ENCODE results near the gene ITGA2. TPM values are rescaled to one million over a fixed set of nuclear protein-coding genes. Genes with fewer than 3 reads are reported as not detected.
"Not testable (repeated sequence)": the region's sequence is repeated elsewhere in the genome, so short reads cannot be mapped to it uniquely, and the experiment has no call there.

Gene ITGA2
- 10 to 100 TPM; 17.6 to 19.2 TPM for total RNA-seq
- long read RNA-seq, partial matches to known transcripts: 2 of 7 reads
- long read RNA-seq, other reads (novel, unspliced or antisense): 5 of 7 reads

DNA sequence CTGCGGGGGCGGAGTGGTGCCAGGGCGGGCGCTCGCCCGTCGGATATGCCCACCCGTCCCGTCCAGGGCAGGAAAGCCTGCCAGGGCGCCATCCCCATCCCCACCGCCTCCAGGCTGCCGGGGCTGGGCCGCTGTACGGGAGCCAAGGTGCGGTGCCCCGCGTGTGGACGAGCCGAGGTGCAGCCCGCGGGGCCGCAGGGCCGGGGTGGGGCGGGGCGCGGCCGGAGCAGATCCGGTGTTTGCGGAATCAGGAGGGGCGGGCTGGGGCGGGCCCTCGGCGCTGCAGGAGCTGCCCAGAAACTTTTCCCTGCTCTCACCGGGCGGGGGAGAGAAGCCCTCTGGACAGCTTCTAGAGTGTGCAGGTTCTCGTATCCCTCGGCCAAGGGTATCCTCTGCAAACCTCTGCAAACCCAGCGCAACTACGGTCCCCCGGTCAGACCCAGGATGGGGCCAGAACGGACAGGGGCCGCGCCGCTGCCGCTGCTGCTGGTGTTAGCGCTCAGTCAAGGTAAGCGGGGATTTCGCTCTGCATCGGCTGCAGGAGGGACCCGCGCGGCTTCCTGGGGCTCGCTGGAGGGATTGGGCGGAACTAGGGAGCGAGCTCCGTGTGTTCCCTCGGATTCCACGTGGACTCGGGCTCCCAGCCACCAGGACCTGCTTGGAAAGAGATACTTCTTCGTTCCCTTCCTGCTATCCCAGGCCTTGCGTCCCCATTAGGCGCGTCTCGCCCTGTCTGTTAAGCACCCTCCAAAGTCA, at the start of gene ITGA2:
Gene ITGA2, plus strand, starts transcription at position 328 of the 756 bp plus-strand sequence. Its CDS starts 117 bp downstream, at position 445.
- intact Hi-C loops (cut with DNase I, micrococcal nuclease): no loop called here
- ATAC-seq (peak; percentile 88), DNase-seq (peak; percentile 80)

DNA sequence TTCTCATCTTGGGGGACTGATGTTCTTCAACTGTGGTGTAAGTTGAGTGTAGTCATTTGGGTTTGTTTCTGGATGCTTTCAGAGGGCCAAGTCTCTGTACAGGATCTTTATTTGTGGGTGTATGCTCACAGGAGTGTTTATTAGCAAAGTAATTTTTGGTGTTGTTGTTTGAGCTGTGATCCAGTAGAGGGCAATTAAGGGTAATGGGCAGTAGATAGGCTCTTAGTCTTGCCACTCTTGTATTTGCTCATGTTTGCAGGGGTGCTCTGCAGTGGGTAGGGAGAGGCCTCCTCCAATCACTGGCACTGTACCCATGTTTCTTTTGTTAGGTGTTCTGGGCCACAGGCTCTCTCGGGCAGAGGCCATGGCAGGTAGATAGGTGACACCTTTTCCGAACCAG, 45.9 kb upstream of the ITGA2 start:
- intact Hi-C loops (cut with DNase I, micrococcal nuclease): loop anchor here in 1 of 2 donors (10.0 kb wide), 1 partner anchor 152 kb away; no protein-coding TSS in a partner anchor
- no peak for ATAC-seq

DNA sequence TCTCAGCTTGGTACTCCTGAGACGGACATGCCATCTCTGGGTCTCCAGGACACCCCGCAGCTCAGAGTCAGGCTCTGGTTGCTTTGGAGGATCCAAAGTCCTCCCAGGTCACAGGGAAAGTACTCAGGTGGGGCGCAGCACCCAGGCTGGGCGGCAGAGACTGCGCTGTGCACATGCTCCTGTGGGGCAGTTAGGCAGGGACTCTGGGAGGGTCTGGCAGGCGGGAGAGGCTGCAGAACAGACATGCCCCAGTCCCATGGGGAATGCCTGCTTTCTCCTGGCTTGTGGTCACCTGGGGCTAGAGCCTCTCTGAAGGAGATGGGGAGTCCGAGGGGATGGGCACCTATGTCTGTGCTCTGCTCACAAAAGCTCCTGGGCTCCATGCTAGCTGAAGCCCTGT, 45.3 kb upstream of the ITGA2 start:
- intact Hi-C loops (cut with DNase I, micrococcal nuclease): loop anchor here in 1 of 2 donors (10.0 kb wide), 1 partner anchor 151 kb away; no protein-coding TSS in a partner anchor
- ATAC-seq (no peak), DNase-seq (no peak)

More for the DNA sequence above, 45.9 kb upstream of the ITGA2 start:
- no peak for DNase-seq

DNA sequence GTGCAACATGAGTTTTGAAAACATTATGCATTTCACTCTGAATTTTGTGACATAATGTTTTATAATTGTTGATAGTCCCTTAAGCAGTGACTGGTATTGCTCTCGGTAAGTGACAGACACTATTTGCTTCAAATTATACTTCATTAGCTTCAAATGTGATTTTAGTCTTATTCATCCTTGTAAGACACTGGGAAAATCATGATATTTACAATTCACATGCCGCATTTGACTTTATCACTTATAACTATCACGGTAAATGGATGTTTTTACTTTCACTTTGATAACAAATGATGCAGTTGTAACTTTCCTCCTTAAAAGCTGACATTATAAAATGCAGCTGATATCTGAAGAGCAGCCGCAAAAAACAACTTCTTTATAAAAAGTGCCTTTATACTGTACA, 44.1 kb upstream of the ITGA2 start:
- intact Hi-C loops (cut with DNase I, micrococcal nuclease): loop anchor here in 1 of 2 donors (10.0 kb wide), 1 partner anchor 150 kb away; no protein-coding TSS in a partner anchor
- ATAC-seq (no peak), DNase-seq (no peak)

DNA sequence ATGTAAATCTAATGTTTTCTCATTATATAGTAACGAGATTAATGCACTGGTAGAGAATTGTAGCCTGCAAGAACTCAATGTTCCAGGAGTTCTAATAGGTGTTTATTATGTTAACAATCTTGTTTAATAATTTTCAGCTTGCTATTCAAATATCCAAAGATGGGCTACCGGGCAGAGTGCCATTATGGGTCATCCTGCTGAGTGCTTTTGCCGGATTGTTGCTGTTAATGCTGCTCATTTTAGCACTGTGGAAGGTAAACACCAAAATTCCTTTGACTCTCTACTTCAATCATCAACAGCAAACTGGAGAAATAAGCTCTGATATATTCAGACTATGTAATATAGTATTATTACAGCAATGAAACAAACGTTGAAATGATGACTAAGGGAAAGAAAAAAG, 41.9 kb upstream of the ITGA2 start:
- DNase-seq: peak in 1 of 2 donors; percentile 24
- intact Hi-C loops (cut with DNase I, micrococcal nuclease): loop anchor here in 1 of 2 donors (10.0 kb wide), 1 partner anchor 148 kb away; no protein-coding TSS in a partner anchor

DNA sequence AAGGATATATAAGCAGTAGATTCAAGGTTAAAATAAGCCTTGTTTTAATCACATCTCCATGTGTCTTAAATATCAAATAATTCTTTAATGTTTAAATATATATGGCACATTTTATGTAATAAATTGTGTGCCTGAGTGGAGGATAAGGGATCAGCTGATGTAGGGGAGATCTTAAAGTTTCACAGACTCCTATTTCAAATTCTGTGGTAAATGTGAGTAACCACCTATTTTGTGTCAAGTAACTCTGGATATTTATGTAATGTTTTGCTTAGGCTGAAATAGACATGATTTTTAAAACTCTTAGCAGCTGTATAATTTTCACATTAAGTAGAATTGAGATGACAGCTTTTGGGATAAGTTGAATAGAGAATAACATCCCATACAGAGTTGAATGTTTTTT, 41.3 kb upstream of the ITGA2 start:
- no peak for DNase-seq
- intact Hi-C loops (cut with DNase I, micrococcal nuclease): loop anchor here (2.0 to 10.0 kb wide), 2 partner anchors 147 to 149 kb away; no protein-coding TSS in a partner anchor

More for the DNA sequence above, 41.9 kb upstream of the ITGA2 start:
- no peak for ATAC-seq

DNA sequence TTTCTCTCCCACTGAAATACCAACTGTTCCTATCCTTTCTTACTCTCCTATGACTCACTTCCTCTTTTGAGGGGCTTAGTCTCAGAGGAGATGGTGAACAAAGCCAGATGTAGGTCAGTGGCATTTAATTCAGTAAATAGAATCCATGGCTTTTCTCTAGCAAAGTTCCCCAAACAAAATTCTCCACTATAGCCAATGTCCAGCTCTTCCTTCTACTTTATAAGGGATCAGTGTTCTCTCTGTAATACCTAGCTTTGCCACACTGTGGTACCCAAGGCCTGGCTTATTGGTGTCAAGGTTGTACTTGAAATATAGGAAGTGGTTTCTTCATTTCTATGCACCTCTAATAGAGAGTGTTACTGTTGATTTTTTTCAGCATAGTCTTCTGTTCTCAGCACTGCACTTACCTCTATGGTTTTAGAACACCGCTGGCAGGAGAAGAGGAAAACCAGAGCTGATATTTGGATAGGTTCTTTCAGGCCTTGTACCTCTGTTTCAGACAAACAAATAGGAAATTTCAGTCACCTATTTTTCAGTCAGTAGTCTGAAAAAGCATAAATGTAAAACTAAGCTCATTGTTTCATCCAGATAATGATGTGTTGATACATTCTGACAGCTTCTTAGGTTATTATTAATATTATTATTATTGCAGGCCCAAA, 40.6 kb upstream of the ITGA2 start:
- ATAC-seq (peak; percentile 100), DNase-seq (peak; percentile 45 to 47)
- intact Hi-C loops (cut with DNase I, micrococcal nuclease): loop anchor here (2.0 to 10.0 kb wide), 2 partner anchors 146 to 148 kb away; no protein-coding TSS in a partner anchor

More for the DNA sequence above, 41.3 kb upstream of the ITGA2 start:
- ATAC-seq: no peak

DNA sequence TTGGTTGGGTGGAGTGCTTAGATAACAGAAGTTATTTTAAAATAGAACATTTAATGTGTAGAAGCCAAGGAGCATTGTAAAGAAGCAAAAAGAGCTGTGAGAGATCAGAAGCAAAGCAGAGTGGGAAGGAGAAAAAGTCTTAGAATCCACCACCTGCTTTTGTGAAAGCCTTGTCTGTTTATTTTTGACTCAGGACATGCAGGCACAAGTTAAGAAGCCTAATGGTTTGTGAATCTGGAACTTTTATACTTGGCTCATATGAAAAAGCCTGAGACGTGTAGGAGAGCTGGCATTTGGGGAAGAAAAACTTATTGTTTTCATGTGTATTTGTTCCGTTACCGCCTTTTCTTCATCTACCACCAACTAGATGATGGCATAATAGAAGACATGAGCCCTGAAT, 38.5 kb upstream of the ITGA2 start:
- intact Hi-C loops (cut with DNase I, micrococcal nuclease): no loop called here
- DNase-seq (no peak), ATAC-seq (no peak)

DNA sequence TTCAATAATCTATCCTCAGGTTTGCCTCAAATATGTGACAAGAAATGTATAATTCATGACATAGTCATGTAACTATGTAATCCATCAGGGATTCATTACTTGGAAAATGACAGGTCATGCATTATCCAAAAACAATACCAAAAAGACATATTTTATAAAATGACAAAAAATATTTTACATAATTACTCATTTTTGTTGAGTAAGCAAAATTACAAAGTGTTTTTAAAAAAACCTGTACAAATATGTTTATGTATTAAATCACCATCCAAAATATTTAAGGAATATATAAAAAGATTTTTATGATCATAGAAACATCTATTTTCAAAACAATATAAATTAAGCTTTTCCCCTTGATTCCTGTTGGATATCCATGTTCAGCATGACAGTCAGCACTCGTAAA, 36.7 kb upstream of the ITGA2 start:
- intact Hi-C loops (cut with DNase I, micrococcal nuclease): no loop called here
- ATAC-seq (no peak), DNase-seq (no peak)

DNA sequence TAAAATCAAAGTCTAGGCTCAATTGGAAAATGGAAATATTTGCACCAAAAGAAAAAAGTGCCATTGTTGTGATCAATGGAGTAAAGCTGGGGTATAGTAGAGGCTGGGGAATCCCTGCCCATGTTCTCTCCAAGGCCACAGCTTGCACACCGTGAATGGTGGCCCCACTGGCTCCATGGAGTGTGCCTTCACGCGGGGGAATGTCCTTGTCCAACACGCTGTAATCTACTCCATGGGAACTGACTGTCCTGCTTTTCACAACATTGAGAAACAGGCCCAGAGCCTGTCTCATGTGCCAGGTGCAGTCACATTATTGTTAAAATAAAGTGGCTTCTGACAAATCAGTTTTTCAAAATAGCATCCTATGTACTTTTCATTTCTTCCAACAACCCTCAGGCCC, 33.1 kb upstream of the ITGA2 start:
- intact Hi-C loops (cut with DNase I, micrococcal nuclease): no loop called here
- DNase-seq: no peak
- ATAC-seq: no peak

DNA sequence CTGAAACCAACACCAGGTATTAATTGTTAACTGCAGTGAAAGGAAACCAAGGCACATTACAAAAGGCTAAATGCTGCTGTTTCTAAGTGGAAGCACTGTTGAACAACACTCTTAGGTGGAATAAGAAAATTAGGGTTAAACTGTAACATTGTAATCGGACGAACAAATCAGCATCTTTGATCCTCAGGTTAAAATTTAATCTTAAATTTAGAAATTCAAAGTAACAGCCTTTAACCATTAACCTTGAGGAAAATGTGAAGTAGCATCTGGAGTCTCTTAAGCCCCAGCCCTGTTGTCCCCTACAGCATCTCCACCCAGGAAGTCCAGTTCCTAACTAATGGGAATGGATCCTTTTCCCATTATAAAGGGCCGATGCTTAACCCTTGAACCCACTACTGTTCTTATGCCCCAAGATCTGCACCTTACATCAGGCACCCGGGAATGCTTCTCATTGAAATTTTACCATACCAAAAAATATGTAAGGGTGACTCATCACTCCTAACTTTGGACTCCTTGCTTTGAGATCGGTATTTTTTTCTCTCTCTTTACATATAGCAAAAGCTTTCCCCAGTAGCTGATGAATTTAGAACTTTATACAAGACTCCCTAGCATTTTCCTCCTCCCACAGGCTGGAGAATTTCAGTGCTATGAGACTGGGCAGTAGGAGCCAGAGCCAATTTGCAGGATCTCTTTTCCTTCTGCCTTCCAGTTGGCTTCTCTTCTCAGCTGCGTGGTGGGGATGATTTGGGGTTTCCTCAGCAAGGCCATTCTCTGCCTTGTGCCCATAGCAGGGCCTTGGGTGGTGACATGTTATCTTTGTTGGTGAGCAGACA, 32.0 kb upstream of the ITGA2 start:
- intact Hi-C loops (cut with DNase I, micrococcal nuclease): no loop called here
- DNase-seq (no peak), ATAC-seq (peak; percentile 64)

DNA sequence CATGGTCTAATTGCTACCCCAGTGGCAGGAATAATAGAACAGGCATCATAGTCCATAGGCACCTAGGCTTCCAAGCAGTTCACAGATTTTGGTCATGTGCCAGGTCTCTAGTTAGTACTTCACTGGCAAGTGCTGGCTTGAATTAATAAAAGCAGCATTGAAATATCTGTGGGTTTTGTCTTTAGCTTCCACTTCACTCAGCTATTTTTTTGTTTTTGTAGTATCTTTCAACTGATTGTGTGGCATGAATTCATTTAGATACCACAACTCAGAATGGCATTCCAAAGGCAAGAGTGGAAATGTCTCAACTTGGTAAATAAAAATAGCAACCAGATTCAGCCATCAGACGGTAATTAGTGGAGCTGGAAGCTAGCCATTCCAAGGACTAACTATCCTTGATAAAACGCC, 27.9 kb upstream of the ITGA2 start:
- intact Hi-C loops (cut with DNase I, micrococcal nuclease): no loop called here
- no peak for DNase-seq
- no peak for ATAC-seq

DNA sequence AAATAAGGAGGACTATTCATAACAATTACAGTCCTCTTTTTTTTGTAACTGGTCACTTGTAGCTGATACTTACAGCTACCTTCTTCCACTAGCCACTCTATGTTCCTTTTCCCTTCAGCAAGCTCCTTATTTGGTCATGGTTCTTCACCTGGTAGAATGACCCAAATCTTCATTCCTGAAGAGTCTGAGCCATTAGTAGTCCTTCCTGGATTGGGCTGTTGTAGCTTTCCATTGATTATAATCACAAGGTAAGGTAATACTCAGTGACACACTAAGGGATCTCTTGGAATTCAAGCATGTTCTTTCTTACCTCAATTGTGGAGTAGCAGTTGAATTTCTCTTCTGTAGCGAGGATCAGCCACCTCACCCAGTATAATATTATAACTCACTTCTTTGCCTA, 25.5 kb upstream of the ITGA2 start:
- ATAC-seq: no peak
- DNase-seq: no peak
- intact Hi-C loops (cut with DNase I, micrococcal nuclease): no loop called here

DNA sequence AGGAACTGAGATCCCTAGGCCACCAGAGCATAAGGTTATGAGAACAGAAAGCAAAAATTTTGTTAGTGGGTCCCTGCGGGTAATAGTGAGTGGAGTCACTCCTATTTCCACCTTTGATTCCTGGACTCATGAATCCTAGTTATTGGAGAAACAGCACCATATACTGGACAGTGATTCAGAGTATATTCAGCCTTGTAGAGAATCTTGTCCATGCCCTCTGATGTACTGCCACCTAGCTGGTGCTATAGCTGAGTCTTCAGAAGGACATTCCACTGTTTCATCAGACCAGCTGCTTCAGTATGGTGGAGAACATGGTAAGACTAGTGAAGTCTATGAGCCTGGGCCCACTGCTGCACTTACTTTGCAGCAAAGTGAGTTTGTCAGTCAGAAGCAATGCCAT, 25.0 kb upstream of the ITGA2 start:
- DNase-seq (no peak), ATAC-seq (peak; percentile 34)
- intact Hi-C loops (cut with DNase I, micrococcal nuclease): no loop called here

DNA sequence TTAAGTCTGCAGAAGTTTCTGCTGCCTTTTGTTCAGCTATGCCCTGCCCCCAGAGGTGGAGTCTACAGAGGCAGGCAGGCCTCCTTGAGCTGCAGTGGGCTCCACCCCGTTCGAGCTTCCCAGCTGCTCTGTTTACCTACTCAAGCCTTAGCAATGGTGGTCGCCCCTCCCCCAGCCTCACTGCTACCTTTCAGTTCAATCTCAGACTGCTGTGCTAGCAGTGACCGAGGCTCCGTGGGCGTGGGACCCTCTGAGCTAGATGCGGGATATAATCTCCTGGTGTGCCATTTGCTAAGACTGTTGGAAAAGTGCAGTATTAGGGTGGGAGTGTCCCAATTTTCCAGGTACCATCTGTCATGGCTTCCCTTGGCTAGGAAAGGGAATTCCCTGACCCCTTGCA, 13.0 kb upstream of the ITGA2 start:
- ATAC-seq; intact Hi-C loops (cut with DNase I, micrococcal nuclease): not testable (repeated sequence)

DNA sequence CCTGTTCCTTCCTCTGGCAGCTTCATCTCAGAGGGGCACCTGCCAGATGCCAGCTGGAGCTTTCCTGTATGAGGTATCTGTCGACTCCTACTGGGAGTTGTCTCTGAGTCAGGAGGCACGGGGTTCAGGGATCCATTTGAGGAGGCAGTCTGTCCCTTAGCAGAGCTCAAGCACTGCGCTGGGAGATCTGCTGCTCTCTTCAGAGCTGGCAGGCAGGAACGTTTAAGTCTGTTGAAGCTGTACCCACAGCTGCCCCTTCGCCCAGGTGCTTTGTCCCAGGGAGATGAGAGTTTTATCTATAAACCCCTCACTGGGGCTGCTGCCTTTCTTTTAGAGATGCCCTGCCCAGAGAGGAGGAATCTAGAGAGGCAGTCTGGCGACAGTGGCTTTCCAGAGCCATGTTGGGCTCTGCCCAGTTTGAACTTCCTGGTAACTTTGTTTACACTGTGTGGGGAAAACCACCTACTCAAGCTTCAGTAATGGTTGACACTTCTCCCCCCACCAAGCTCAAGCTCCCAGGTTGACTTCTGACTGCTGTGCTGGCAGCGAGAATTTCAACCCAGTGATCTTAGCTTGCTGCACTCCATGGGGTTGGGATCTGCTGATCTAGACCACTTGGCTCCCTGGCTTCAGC, 11.8 kb upstream of the ITGA2 start:
- ATAC-seq (no peak), DNase-seq (no peak)
- intact Hi-C loops (cut with DNase I, micrococcal nuclease): no loop called here

More for the DNA sequence above, 13.0 kb upstream of the ITGA2 start:
- not testable (repeated sequence) for DNase-seq

DNA sequence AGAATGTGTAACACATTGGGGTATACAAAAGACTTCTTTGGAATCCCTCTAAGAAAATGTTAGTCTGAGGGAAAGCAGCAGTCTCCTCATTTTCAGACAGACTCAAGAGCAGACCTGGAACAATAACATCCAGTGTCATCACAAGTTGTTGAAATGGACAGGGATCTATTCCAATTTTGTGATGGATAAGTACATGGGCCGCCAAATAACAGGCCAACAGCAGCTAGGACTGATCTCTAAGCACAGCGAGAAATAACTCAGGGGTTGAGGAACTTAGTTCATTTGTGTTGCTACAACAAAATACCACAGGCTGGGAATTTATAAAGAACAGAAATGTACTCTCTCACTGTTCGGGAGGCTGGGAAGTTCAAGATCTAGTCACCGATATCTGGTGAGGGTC, 7.6 kb upstream of the ITGA2 start:
- ATAC-seq (no peak), DNase-seq (no peak)
- intact Hi-C loops (cut with DNase I, micrococcal nuclease): no loop called here

All from left colon (tissue), 2 donors.